OCI-LY3 (cell line): ENCODE data around the gene MOCOS.

Experiments
- H2AFZ ChIP-seq: fragments of 200-600, 300-600 bp; shearing (Covaris generic); 2 replicates; pipeline ENCODE4 v1.6.0; 2014; ENCODE audit warnings: antibody characterized with exemption, low read depth, low read length
- H3K27ac ChIP-seq: fragments of 200-600, 300-600 bp; sonication (generic); 2 replicates; pipeline ENCODE4 v1.5.1; 2014; ENCODE audit warnings: mild to moderate bottlenecking, low read length, moderate library complexity, mixed read lengths
- H3K27me3 ChIP-seq: fragments of 200-600, 300-600 bp; sonication (generic); 2 replicates; pipeline ENCODE4 v1.6.1; 2014; ENCODE audit warnings: low read depth, low read length, mixed read lengths
- H3K36me3 ChIP-seq: fragments of 200-600, 300-600 bp; sonication (generic); replicated peaks from 2 replicates; pipeline ENCODE3; 2014; ENCODE audit warnings: low read depth, low read length, mixed read lengths
- H3K4me1 ChIP-seq: fragments of 300-600, 200-600 bp; sonication (generic); 2 replicates; pipeline ENCODE4 v1.6.1; 2014; ENCODE audit warnings: low read length, mixed read lengths
- H3K4me2 ChIP-seq: fragments of 200-600, 300-600 bp; sonication (generic); 2 replicates; pipeline ENCODE4 v1.6.1; 2014; ENCODE audit warnings: low read length, mixed read lengths
- H3K4me3 ChIP-seq: fragments of 300-600, 200-600 bp; sonication (generic); 2 replicates; pipeline ENCODE4 v1.5.1; 2014; ENCODE audit warnings: antibody characterized with exemption, mild to moderate bottlenecking, low read length, moderate library complexity
- H3K79me2 ChIP-seq: fragments of 300-600, 200-600 bp; shearing (Covaris generic); 2 replicates; pipeline ENCODE4 v1.6.1; 2014; ENCODE audit warnings: mild to moderate bottlenecking, low read length, mixed read lengths
- H3K9ac ChIP-seq: fragments of 300-600, 200-600 bp; shearing (Covaris generic); 2 replicates; pipeline ENCODE4 v1.6.0; 2014; ENCODE audit warnings: mild to moderate bottlenecking, low read length, moderate library complexity
- H3K9me3 ChIP-seq: fragments of 200-600, 300-600 bp; shearing (Covaris generic); 2 replicates; pipeline ENCODE4 v1.6.1; 2014; ENCODE audit warnings: low read length, mixed read lengths; ENCODE audit not compliant: insufficient read depth
- H4K20me1 ChIP-seq: fragments of 200-600, 300-600 bp; sonication (generic); 2 replicates; pipeline ENCODE4 v1.6.1; 2016; ENCODE audit warnings: low read length, mixed read lengths; ENCODE audit not compliant: insufficient read depth
- CTCF ChIP-seq: fragments of 200-600, 300-600 bp; sonication (generic); IDR thresholded peaks from 2 replicates; pipeline ENCODE4 v1.5.1; 2014; ENCODE audit warnings: antibody characterized with exemption, low read length, low read depth
- EZH2phosphoT487 ChIP-seq: fragments of 200-600 bp; shearing (Covaris generic); IDR thresholded peaks from 2 replicates; pipeline ENCODE4 v1.6.1; 2018; ENCODE audit warnings: antibody characterized with exemption, mixed run types, low read depth

MOCOS gene

GRCh38 chr18:36197511-36198166 lies 10.3 kb downstream of the MOCOS start:
- Histone ChIP-seq H3K9me3 (no peaks in the 10 kb centered on the region), H3K4me1 (no peaks in the 10 kb centered on the region), H3K4me3 (no peak overlapping the region), H2AFZ (no peak overlapping the region), H3K9ac (no peak overlapping the region), H3K27me3 (no peaks in the 10 kb centered on the region), H3K27ac (no peak overlapping the region), H3K36me3 (no peaks in the 10 kb centered on the region), H3K79me2 (no peaks in the 10 kb centered on the region), H4K20me1 (no peaks in the 10 kb centered on the region), H3K4me2 (no peak overlapping the region)
- TF ChIP-seq CTCF (no peak), EZH2phosphoT487 (no peak)

DNA sequence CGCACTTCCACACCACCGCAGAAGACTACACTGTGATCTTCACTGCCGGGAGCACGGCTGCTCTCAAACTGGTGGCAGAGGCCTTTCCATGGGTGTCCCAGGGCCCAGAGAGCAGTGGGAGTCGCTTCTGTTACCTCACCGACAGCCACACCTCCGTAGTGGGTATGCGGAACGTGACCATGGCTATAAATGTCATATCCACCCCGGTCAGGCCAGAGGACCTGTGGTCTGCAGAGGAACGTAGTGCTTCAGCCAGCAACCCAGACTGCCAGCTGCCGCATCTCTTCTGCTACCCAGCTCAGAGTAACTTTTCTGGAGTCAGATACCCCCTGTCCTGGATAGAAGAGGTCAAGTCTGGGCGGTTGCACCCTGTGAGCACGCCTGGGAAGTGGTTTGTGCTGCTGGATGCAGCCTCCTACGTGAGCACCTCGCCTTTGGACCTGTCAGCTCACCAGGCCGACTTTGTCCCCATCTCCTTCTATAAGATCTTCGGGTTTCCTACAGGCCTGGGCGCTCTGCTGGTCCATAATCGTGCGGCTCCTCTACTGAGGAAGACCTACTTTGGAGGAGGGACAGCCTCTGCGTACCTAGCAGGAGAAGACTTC lies 12.5 kb downstream of the MOCOS start:
- Histone ChIP-seq H3K79me2 (no peaks in the 10 kb centered on the region), H3K9ac (no peak overlapping the region), H3K9me3 (no peaks in the 10 kb centered on the region), H3K4me2 (no peak overlapping the region), H3K27me3 (no peaks in the 10 kb centered on the region), H2AFZ (no peak overlapping the region), H3K36me3 (no peaks in the 10 kb centered on the region), H3K4me1 (no peaks in the 10 kb centered on the region), H3K27ac (no peak overlapping the region), H4K20me1 (no peaks in the 10 kb centered on the region), H3K4me3 (no peak overlapping the region)
- TF ChIP-seq CTCF (no peak), EZH2phosphoT487 (no peak)

GRCh38 chr18:36200354-36200771 lies 13.1 kb downstream of the MOCOS start:
- H3K4me2 ChIP-seq: no peak overlapping the region
- no peaks in the 10 kb centered on the region for H3K27me3 ChIP-seq
- no peak for TF ChIP-seq CTCF
- no peak for TF ChIP-seq EZH2phosphoT487
- H3K4me1 ChIP-seq: no peaks in the 10 kb centered on the region
- no peaks in the 10 kb centered on the region for H3K9me3 ChIP-seq
- no peak overlapping the region for H2AFZ ChIP-seq
- H3K9ac ChIP-seq: no peak overlapping the region
- H3K79me2 ChIP-seq: no peaks in the 10 kb centered on the region
- no peak overlapping the region for H3K27ac ChIP-seq
- no peaks in the 10 kb centered on the region for H4K20me1 ChIP-seq
- H3K4me3 ChIP-seq: no peak overlapping the region
- no peaks in the 10 kb centered on the region for H3K36me3 ChIP-seq

GRCh38 chr18:36201765-36202164 lies 14.5 kb downstream of the MOCOS start:
- no peak overlapping the region for H3K4me2 ChIP-seq
- no peaks in the 10 kb centered on the region for H3K9me3 ChIP-seq
- H3K4me1 ChIP-seq: no peaks in the 10 kb centered on the region
- H3K4me3 ChIP-seq: no peak overlapping the region
- H4K20me1 ChIP-seq: no peaks in the 10 kb centered on the region
- no peaks in the 10 kb centered on the region for H3K79me2 ChIP-seq
- H3K9ac ChIP-seq: no peak overlapping the region
- H3K36me3 ChIP-seq: no peaks in the 10 kb centered on the region
- H3K27me3 ChIP-seq: no peaks in the 10 kb centered on the region
- TF ChIP-seq CTCF (no peak), EZH2phosphoT487 (no peak)
- H2AFZ ChIP-seq: no peak overlapping the region
- H3K27ac ChIP-seq: no peak overlapping the region
